T-helper 2 cell treated with Interferon-gamma antibody and Interleukin-4, amounts not matched to agents 5 μg/mL and 100 μg/mL, for 36 hours (primary cell): Measurements from ENCODE around the gene INO80E.
"Not testable (repeated sequence)": the region's sequence is repeated elsewhere in the genome, so short reads cannot be mapped to it uniquely, and the experiment has no call there.

ENCODE experiments used
- DNase-seq: peaks from one replicate; pipeline ENCODE4 v3.0.0; 2021; ENCODE audit warnings: low spot score
- H3K27ac Mint-ChIP-seq: one replicate; pipeline ENCODE4 v1.8.0; 2021; ENCODE audit warnings: mild to moderate bottlenecking, mixed read lengths
- H3K27me3 Mint-ChIP-seq: one replicate; pipeline ENCODE4 v1.8.0; 2021; ENCODE audit warnings: low read depth, mixed read lengths
- H3K36me3 Mint-ChIP-seq: one replicate; pipeline ENCODE4 v1.8.0; 2021; ENCODE audit warnings: low read depth, mixed read lengths
- H3K4me1 Mint-ChIP-seq: one replicate; pipeline ENCODE4 v1.8.0; 2021; ENCODE audit warnings: low read depth, mixed read lengths
- H3K4me3 Mint-ChIP-seq: one replicate; pipeline ENCODE4 v1.8.0; 2022; ENCODE audit warnings: mild to moderate bottlenecking, moderate library complexity, mixed read lengths
- H3K9me3 Mint-ChIP-seq: one replicate; pipeline ENCODE4 v1.8.0; 2021; ENCODE audit warnings: mixed read lengths

Gene INO80E, protein sequence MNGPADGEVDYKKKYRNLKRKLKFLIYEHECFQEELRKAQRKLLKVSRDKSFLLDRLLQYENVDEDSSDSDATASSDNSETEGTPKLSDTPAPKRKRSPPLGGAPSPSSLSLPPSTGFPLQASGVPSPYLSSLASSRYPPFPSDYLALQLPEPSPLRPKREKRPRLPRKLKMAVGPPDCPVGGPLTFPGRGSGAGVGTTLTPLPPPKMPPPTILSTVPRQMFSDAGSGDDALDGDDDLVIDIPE

DNA sequence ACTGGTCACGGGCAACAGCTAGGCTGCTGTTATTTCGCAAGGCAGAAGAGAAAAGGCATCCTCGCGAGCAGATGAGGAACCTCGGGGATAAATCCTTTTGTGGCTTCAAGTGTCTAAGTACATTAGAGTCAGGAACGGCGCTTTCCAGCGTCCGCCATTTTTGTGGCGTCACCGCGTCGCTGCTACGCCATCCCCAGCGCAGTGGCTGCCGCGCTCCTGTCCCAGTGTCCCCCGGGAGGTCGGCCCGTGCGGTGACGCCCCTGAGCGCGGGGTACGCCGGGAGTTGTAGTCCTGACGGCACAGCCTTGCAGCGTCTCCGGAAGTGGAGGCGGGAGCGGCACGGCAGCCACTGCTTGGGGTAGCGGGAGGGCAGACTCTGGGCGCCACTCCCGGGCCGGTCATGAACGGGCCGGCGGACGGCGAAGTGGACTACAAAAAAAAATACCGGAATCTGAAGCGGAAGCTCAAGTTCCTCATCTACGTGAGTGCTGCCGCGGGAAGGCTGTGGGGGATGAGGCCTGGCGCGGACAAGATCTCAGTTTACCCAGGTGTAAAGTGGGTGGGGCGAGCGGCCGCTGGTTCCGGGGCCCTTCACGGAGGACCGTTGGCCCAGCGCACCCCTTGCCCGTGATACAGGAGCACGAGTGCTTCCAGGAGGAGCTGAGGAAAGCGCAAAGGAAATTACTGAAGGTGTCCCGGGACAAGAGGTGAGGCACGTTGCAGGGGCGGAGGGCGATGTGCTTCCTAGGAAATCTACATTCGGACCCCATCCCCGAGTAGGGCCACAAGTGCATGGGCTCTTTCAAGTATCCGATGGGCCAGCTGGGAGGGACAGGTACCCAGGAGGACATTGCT lies at the start of gene INO80E:
TSS of gene INO80E (plus strand) at position 331 of the 855 bp plus-strand sequence. CDS start at position 401, 70 bp downstream.
- peaks cover 45% of the 10 kb centered on the region for H3K36me3 Mint-ChIP-seq
- peak within 1 kb of the TSS; percentile 99 for H3K4me3 Mint-ChIP-seq
- peak within 1 kb of the TSS; percentile 98 for H3K27ac Mint-ChIP-seq
- no peaks in the 10 kb centered on the region for H3K27me3 Mint-ChIP-seq
- DNase-seq: peak; percentile 99
- H3K9me3 Mint-ChIP-seq: no peaks in the 10 kb centered on the region
- H3K4me1 Mint-ChIP-seq: peaks cover 17% of the 10 kb centered on the region

DNA sequence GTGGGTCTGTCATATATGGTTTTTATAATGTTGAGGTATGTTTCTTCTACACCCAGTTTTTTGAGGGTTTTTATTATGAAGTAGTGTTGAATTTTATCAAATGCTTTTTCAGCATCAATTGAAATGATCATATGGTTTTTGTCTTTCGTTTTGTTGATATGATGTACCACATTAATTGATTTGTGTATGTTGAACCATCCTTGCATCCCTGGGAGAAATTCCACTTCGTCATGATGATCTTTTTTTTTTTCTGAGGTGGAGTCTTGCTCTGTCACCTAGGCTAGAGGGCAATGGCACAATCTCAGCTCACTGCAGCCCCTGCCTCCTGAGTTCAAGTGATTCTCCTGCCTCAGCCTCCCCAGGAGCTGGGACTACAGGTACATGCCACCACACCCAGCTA lies 48.1 kb upstream of the INO80E start:
- H3K4me1 Mint-ChIP-seq: no peaks in the 10 kb centered on the region
- no peak overlapping the region for H3K27ac Mint-ChIP-seq
- peaks cover 3% of the 10 kb centered on the region for H3K9me3 Mint-ChIP-seq
- peaks cover 2% of the 10 kb centered on the region for H3K36me3 Mint-ChIP-seq
- no peak for DNase-seq
- peaks cover 5% of the 10 kb centered on the region for H3K27me3 Mint-ChIP-seq
- H3K4me3 Mint-ChIP-seq: no peak overlapping the region

DNA sequence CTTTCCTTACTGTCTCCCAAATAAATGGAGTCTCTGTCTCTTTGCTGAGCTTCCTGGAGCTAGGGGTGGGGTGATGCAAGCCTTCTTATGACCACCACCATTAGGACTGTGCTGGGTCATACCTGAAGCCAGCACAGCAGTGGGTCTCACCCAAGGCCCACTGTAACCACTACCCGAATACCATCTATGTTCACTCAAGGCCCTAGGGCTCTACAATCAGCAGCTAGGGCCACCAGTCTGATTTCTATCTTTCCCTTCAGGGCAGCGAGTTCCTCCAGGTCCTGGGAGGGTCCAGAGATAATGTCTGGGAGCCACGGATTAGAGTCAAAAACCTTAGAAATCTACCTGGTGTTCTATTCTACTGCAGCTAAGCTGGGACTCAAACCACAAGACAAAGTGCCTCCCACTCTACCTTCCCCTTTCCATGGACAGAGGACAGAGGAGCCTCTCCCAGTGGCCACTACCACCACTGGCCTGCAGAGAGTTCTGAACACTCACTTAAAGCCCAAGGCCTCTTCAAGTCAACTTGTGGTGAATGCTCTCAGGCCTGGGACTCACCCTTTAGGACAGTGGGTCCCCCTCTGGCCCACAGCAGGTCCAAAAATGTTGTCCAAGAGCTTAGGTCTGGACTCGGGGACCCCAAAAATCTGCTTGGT lies 45.1 kb upstream of the INO80E start:
- H3K9me3 Mint-ChIP-seq: peaks cover 3% of the 10 kb centered on the region
- DNase-seq: no peak
- no peak overlapping the region for H3K4me3 Mint-ChIP-seq
- peaks cover 2% of the 10 kb centered on the region for H3K36me3 Mint-ChIP-seq
- H3K27ac Mint-ChIP-seq: no peak overlapping the region
- H3K4me1 Mint-ChIP-seq: no peaks in the 10 kb centered on the region
- H3K27me3 Mint-ChIP-seq: peaks cover 5% of the 10 kb centered on the region

DNA sequence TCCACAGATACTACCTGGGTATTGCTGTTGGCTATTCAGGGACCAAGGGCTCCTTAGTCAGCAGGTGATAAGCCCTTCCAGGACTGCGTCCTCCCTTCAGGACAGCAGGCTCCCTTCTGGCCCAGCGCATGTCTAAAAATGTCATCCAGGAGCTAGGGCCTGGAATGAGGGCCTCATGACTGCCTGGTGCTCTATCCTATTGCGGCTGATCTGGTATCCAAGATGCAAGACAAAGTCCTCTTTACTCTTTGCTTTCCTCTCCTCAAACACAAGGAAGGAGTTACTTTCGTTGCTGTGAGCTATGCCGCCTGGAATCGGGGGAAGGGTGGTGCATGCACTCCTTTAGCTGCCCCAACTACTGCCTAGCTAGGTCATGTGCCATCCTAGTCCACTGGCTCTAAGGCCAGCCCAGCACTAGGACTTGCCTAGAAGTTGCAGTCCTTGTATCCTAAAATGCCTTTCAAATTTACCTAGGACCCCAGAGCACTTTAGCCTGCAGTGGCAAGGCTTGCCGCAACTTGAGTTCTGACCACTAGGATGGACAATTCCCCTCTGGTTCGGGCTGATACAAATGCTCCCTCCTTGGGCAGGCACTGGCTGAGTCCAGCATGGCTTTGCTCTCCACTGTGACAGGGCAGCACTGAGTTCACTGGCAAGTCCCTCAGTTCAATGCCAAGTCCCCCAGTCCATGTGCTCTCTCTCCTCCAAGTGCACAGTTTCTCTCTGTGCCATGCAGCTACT lies 44.2 kb upstream of the INO80E start:
- DNase-seq: no peak
- peaks cover 3% of the 10 kb centered on the region for H3K9me3 Mint-ChIP-seq
- no peaks in the 10 kb centered on the region for H3K4me1 Mint-ChIP-seq
- H3K27ac Mint-ChIP-seq: no peak overlapping the region
- peaks cover 5% of the 10 kb centered on the region for H3K27me3 Mint-ChIP-seq
- H3K4me3 Mint-ChIP-seq: no peak overlapping the region
- H3K36me3 Mint-ChIP-seq: peaks cover 2% of the 10 kb centered on the region

DNA sequence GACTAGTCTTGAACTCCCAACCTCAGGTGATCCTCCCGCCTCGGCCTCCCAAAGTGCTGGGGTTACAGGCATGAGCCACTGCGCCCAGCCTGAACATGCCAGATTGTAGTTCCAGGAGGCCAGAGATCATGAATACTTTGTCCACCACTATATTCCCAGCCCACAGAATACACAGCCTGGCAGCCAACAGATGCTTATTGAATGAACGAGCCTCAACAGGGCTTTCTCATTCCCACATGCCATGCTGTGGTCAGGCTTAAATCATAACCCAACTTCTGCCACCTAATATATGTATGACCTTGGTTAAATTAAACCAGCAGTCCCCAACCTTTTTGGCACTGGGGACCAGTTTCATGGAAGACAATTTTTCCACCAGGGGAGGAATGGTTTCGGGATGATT lies 37.3 kb upstream of the INO80E start:
- H3K36me3 Mint-ChIP-seq: no peaks in the 10 kb centered on the region
- no peak overlapping the region for H3K27ac Mint-ChIP-seq
- peaks cover 16% of the 10 kb centered on the region for H3K4me1 Mint-ChIP-seq
- no peaks in the 10 kb centered on the region for H3K9me3 Mint-ChIP-seq
- no peak overlapping the region for H3K4me3 Mint-ChIP-seq
- DNase-seq: no peak
- peaks cover 5% of the 10 kb centered on the region for H3K27me3 Mint-ChIP-seq

DNA sequence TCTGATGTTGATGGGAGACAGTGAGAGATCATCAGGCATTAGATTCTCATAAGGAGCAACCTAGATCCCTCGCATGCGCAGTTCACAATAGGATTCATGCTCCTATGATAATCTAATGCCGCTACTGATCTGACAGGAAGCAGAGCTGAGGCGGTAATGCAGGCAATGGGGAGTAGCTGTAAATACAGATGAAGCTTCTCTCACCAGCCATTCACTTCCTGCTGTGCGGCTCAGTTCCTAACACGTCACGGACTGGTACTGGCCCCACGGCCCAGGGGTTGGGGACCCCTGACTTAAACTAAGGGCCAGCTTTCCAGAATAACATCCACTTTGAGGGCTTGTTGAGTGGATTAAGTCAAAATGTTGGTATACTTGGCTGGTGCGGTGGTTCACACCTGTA lies 36.7 kb upstream of the INO80E start:
- no peak overlapping the region for H3K27ac Mint-ChIP-seq
- no peaks in the 10 kb centered on the region for H3K9me3 Mint-ChIP-seq
- no peak for DNase-seq
- no peaks in the 10 kb centered on the region for H3K36me3 Mint-ChIP-seq
- H3K4me1 Mint-ChIP-seq: peaks cover 16% of the 10 kb centered on the region
- peaks cover 5% of the 10 kb centered on the region for H3K27me3 Mint-ChIP-seq
- H3K4me3 Mint-ChIP-seq: no peak overlapping the region

DNA sequence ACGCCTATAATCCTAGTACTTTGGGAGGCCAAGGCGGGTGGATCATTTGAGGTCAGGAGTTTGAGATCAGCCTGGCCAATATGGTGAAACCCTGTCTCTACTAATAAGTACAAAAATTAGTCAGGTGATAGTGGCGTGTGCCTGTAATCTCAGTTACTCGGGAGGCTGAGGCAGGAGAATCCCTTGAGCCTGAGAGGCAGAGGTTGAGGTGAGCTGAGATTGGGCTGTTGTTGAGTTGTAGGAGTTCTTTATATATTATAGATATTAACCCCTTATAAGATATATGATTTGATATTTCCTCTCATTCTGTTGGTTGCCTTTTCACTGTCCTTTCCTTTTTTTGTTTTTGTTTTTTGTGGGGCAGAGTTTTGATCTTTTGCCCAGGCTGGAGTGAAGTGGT lies 36.2 kb upstream of the INO80E start:
- not testable (repeated sequence) for H3K27ac Mint-ChIP-seq, H3K36me3 Mint-ChIP-seq, H3K27me3 Mint-ChIP-seq, DNase-seq, H3K9me3 Mint-ChIP-seq, H3K4me3 Mint-ChIP-seq
- H3K4me1 Mint-ChIP-seq: peaks cover 16% of the 10 kb centered on the region

DNA sequence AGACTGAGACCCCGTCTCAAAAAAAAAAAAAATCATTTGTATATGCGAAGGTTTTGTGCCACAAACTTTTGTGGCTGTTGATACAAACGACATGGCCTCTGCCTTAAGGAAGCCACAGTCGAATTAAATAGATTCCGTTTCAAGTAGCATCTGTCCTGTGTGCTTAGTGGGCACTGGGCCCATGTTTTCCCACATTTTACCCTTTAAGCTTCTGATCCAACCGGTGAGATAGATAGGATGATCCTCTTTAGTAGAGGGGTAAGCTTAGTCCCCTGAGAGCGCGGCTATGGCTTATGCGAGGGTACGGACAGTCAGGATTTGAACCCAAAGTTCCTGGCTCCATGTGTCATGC lies 34.9 kb upstream of the INO80E start:
- H3K4me3 Mint-ChIP-seq: peak overlapping the region; percentile 89
- no peak for DNase-seq
- H3K27ac Mint-ChIP-seq: peak overlapping the region; percentile 81
- peaks cover 6% of the 10 kb centered on the region for H3K36me3 Mint-ChIP-seq
- H3K9me3 Mint-ChIP-seq: no peaks in the 10 kb centered on the region
- H3K27me3 Mint-ChIP-seq: no peaks in the 10 kb centered on the region
- peaks cover 16% of the 10 kb centered on the region for H3K4me1 Mint-ChIP-seq

DNA sequence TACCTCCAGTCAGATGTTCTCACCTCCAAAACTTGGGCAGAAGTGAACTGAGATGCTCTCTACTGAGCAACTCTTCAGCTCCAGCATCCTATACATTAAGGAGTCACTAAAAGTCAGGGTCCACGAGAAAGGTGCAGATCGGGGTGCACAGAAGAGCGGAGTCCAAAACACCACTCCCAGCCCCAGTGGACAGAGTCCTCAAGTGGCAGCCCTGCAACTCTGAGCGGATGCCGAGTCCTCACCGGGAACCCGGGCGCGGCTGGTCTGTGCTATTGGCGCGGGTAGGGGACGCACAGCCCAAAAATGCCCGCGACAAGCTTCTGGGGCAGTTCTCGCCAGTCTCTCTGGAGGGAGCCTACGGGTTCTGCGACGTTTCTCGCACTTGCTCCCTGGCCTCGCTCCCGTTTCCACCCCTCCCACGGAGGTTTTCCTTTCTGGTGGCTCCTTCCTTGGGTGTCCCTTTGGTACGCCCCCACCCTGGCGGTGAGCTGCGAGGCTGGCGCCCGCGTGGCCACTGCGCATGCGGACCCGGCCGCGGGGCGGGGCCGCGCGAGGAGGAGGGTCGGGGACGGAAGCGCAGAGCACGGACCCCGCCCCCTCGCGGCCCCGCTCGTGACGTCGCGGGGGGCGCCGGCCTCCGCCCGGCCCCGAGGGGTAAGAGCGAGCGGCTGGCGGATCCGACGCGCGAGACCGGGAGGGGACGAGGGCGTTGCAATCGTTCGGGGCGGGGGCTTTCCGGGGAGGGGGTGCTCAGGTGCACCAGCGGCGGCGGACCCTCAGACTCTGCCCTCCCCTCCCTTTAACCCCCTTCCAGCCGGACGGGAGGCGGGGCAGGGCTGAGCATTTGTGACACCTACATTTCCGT lies 34.3 kb upstream of the INO80E start, which contains the start of gene TMEM219:
TSS of gene TMEM219 (plus strand) at position 601 of the 865 bp plus-strand sequence. CDS start 1,065 bp downstream, outside the sequence.
- no peaks in the 10 kb centered on the region for H3K9me3 Mint-ChIP-seq

DNA sequence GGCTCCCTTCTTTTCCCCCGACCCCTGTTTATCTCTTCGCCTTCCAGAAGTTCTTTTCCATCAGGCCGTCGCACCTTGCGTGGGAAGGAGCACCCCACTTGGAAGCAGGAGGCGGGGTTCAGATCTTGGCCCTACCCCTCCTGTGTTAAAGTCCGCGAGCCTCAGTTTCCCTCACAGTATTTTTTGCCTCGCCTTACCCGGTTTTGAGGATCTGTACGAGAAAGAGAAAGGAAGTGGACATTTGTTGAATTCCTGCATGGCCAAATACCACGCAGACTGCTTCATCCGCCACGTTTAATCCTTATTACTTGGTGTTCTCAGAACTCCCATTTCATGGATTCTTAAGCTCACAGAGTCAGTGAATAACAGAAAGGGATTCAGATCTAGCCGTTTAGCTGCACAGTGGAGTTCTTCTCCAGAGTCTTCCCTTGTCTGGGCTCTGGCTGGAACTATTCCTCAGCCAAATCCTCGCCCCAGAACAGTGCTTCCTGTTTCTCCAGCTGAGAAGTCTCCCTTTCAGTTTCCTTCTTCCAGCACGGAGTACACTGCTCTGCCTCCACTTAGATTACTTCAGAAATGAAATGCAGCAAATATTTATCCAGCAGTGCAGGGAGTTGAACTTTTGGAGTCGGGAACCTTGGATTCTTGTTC lies 33.6 kb upstream of the INO80E start:
- no peak for DNase-seq
- peak overlapping the region; percentile 73 for H3K27ac Mint-ChIP-seq
- no peaks in the 10 kb centered on the region for H3K27me3 Mint-ChIP-seq
- H3K4me3 Mint-ChIP-seq: peak overlapping the region; percentile 90
- H3K9me3 Mint-ChIP-seq: no peaks in the 10 kb centered on the region
- H3K4me1 Mint-ChIP-seq: peaks cover 16% of the 10 kb centered on the region
- peaks cover 6% of the 10 kb centered on the region for H3K36me3 Mint-ChIP-seq

More for the DNA sequence above, 34.3 kb upstream of the INO80E start, which contains the start of gene TMEM219:
- peak within 1 kb of the TSS; percentile 90 for H3K4me3 Mint-ChIP-seq
- peaks cover 16% of the 10 kb centered on the region for H3K4me1 Mint-ChIP-seq
- peak within 1 kb of the TSS; percentile 81 for H3K27ac Mint-ChIP-seq
- H3K36me3 Mint-ChIP-seq: peaks cover 6% of the 10 kb centered on the region
- DNase-seq: peak; percentile 93
- no peaks in the 10 kb centered on the region for H3K27me3 Mint-ChIP-seq

DNA sequence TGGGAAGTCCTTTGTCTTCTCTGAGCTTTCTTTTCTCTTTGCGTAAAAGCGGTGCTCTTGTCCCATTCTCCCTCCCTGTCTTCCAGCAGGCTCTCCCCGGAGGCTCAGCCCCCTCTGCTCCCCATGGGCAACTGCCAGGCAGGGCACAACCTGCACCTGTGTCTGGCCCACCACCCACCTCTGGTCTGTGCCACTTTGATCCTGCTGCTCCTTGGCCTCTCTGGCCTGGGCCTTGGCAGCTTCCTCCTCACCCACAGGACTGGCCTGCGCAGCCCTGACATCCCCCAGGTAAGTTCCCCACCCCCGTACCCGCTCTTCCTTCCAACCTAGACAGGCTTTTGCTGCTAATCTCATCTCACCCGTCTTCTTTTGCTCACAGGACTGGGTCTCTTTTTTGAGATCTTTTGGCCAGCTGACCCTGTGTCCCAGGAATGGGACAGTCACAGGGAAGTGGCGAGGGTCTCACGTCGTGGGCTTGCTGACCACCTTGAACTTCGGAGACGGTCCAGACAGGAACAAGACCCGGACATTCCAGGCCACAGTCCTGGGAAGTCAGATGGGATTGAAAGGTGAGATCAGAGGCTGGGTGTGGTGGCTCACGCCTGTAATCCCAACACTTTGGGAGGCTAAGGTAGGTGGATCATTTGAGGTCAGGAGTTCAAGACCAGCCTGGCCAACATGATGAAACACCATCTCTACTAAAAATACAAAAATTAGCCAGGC lies 32.9 kb upstream of the INO80E start:
- no peak for DNase-seq
- Mint-ChIP-seq H3K9me3 (no peaks in the 10 kb centered on the region), H3K27me3 (no peaks in the 10 kb centered on the region), H3K27ac (peak overlapping the region; percentile 73), H3K4me3 (peak overlapping the region; percentile 90), H3K4me1 (peaks cover 16% of the 10 kb centered on the region), H3K36me3 (peaks cover 6% of the 10 kb centered on the region)

DNA sequence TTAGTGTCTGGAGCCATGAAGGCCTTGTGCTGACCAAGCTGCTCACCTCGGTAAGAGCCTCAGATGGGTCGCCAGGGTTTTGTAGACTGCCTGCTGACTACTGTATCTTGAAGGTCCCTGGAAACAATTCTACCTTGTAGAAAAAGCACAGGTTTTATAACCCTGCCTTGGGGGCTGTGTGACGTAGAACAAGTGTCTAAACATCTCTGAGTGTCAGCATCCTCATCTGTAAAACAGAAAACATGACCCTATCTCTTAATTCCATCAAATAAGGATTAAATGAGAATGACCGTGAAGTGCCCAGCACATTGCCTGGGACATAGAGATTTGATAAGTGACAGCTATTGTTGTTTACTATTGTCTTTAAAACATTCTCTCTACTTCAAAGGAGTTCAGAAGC lies 27.8 kb upstream of the INO80E start:
- Mint-ChIP-seq H3K36me3 (peaks cover 28% of the 10 kb centered on the region), H3K27me3 (no peaks in the 10 kb centered on the region), H3K27ac (no peak overlapping the region)

More for the DNA sequence above, 27.8 kb upstream of the INO80E start:
- H3K4me3 Mint-ChIP-seq: no peak overlapping the region
- peaks cover 6% of the 10 kb centered on the region for H3K9me3 Mint-ChIP-seq
- DNase-seq: no peak
- H3K4me1 Mint-ChIP-seq: peaks cover 7% of the 10 kb centered on the region
